Epithelial cell of proximal tubule (primary cell): Measurements from ENCODE around the gene TIE1. TPM values are rescaled to one million over a fixed set of nuclear protein-coding genes. Genes with fewer than 3 reads are reported as not detected.

ENCODE experiments used
- DNase-seq: peaks from one replicate; pipeline ENCODE4 v3.0.0-alpha.2; 2011; ENCODE audit warnings: low read depth
- H3K4me3 ChIP-seq: 2 replicates; pipeline ENCODE4 v1.5.1; 2011; ENCODE audit warnings: low read depth, mild to moderate bottlenecking, low read length
- total RNA-seq: library from RNA; depleted of rRNA; stranded (reverse); fragments of >200 nt; gene quantifications from 2 replicates; pipeline ENCODE4 v1.2.3, GENCODE V29; 2015
- TF ChIP-seq, protein P1 (sequence below): conservative IDR thresholded peaks from 2 replicates; pipeline ENCODE4 v1.5.1; 2012; ENCODE audit warnings: low read depth, mild to moderate bottlenecking, low read length

The TIE1 gene
- total RNA-seq, 1 donor from 2014 or later = 1.2 TPM

DNA sequence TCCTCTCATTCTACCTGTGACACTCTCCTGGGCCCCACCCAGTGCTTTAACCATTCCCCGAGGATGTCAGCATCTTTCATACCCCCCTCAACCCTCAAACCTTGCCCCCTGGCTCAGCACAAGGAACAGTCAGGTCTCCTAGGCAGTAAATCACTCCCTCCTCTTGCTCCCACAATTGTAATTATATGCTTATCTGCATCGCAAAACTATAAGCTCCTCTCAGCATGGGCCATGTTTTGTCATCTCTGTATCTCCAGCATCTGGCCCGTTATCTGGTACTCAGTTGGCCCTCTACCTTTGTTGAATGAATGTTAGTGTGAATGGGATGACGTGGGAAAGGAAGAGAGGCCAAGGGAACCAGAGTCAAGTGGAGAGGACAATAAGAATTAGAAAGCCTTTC is 69.8 kb downstream of the TIE1 start:
- no peak for DNase-seq
- H3K4me3 ChIP-seq = no peak overlapping the region
- TF ChIP-seq, protein P1, sequence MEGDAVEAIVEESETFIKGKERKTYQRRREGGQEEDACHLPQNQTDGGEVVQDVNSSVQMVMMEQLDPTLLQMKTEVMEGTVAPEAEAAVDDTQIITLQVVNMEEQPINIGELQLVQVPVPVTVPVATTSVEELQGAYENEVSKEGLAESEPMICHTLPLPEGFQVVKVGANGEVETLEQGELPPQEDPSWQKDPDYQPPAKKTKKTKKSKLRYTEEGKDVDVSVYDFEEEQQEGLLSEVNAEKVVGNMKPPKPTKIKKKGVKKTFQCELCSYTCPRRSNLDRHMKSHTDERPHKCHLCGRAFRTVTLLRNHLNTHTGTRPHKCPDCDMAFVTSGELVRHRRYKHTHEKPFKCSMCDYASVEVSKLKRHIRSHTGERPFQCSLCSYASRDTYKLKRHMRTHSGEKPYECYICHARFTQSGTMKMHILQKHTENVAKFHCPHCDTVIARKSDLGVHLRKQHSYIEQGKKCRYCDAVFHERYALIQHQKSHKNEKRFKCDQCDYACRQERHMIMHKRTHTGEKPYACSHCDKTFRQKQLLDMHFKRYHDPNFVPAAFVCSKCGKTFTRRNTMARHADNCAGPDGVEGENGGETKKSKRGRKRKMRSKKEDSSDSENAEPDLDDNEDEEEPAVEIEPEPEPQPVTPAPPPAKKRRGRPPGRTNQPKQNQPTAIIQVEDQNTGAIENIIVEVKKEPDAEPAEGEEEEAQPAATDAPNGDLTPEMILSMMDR = no peak

DNA sequence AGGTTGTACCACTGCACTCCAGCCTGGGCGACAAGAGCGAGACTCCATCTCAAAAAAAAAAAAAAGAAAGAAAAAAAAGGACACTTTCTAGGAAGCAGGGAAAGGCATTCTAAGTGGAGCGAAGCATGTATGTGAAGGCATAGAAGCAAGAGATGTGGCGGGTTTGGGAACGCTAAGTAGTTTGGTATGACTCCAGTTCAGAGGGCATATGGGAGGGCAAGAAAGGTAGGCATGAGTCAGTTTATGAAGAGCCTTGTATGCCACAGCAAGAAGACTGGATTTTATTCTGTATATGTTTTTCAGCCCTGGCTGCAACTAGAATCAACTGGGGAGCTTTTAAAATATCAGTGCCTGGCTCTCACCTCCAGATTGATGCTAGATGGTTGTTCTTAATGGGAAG is 71.4 kb downstream of the TIE1 start:
- no peak overlapping the region for H3K4me3 ChIP-seq
- no peak for DNase-seq
- TF ChIP-seq, protein P1 = no peak

Other genes with a start within 250 kb of the TIE1 start
- gene EBNA1BP2, start 128.7 kb upstream of the TIE1 start, total RNA-seq = 117 and 173 TPM in 2 replicates
- 0.07 and 0.46 TPM in 2 replicates for gene CFAP57, start 128.7 kb upstream of the TIE1 start, total RNA-seq
- gene TMEM125, start 31.0 kb upstream of the TIE1 start, total RNA-seq = 4.9 and 7.0 TPM in 2 replicates
- gene C1orf210, start 15.4 kb upstream of the TIE1 start, total RNA-seq = 0.29 and 2.5 TPM in 2 replicates
- not detected in 2 replicates for gene MPL, start 36.8 kb downstream of the TIE1 start, total RNA-seq
- gene CDC20, start 58.0 kb downstream of the TIE1 start, total RNA-seq = 166 and 308 TPM in 2 replicates
- gene ELOVL1, start 67.0 kb downstream of the TIE1 start, total RNA-seq = 100 and 143 TPM in 2 replicates
- gene MED8, start 88.8 kb downstream of the TIE1 start, total RNA-seq = 25.2 and 41.7 TPM in 2 replicates
- gene SZT2, start 88.9 kb downstream of the TIE1 start, total RNA-seq = 7.7 and 10.6 TPM in 2 replicates
- 124 and 135 TPM in 2 replicates for gene HYI, start 152.9 kb downstream of the TIE1 start, total RNA-seq
- 138 and 155 TPM in 2 replicates for gene PTPRF, start 229.9 kb downstream of the TIE1 start, total RNA-seq